IPS DF 4.7 (cell line): ENCODE measurements around the gene BCAS3.

Source experiments
- DNase-seq: peaks from one replicate; pipeline ENCODE4 v3.0.0-alpha.2; 2013; ENCODE audit warnings: low spot score; ENCODE audit errors: extremely low read depth

The BCAS3 gene

DNA sequence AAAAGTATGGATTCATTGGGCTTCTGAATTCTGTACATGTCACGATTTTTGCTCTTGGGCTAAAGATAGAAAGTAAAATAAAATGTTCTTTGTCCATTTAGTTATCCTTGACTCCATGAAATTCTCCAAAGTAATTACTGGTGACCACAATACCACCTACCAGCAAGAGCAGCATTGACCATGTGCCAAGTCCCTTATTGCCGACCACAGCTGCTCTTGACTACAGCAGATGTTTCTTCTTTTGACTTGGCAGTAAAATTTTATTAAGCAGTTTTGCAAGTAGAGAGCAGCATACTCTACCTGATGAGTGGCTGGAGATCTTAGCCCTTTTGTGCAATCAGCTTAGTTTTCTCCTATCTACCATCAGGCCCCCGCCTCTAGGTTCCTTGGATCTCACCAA lies 569.8 kb downstream of the BCAS3 start:
- no peak for DNase-seq

DNA sequence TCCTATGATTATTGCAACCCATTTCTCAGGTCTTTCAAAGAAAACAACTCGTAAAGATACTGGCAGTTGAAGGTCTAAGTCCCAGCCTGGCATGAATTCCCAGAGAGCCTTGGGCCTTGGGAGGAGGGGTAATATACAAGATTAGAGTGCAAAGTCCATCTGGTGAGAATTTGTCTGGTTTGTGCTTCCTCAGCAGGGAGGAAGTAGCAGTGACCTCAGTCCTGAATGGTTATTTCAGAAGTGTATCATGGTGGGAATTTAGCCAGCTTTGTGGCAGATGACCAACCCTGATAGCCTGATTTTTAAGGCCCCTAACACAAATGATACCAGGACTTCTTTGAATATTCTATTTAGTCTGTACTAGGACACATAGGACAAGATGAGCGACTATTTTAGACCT lies 570.7 kb downstream of the BCAS3 start:
- DNase-seq: no peak

DNA sequence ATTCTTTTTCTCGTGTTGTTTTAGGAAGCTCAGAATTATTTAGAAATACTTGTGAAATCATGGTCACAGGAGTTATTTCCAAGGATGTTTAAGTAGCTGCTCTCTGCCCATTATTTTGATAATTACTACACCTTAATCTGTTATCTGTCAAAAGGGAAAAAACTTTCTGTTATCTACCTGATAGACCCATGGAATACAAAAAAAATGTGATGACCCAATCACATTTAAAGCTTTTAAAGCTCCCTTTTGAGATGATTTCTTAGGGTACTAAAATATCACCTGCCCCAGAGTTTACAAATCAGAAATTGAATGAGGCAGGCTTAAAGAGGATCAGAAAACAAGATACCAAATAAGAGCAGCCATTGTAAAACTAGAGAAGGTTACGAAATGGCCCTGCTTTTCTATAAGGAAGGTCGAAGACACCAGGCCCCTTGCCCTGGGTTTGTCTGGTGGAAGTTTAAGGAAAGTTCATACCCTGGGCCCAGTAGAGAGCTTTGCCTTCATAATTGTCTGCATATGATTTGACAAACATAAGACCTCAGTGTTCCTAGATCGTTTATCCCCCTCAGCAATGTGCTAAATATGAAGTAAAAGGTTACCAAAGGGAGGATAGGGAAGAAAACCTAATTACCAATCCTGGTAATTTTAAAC lies 572.1 kb downstream of the BCAS3 start:
- DNase-seq: no peak

DNA sequence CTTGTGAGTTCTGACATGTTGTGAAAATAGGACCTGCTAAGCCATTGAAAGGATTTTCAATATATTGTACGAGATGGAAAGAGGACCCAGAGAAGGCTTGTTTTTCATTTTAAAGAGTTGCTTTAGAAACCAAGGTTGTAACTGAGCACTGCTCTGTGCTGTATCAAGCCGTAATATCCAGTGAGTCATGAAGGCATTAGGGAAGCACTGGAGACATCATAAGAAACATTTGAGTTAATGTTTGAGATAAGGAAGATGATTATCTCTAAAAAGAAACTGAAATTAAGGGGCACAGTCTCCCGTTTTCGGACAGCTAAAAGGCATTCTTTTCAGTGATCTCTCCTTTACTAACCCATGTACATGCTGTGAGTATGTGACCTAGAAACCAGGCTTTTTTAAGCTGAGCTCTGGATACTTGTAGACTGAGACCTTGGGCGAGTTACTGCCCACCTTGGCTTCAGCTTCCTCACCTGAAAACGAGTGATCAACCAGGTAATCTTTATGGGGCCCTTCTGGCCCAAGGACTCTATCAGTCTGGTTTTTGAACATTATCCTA lies 572.8 kb downstream of the BCAS3 start:
- no peak for DNase-seq

DNA sequence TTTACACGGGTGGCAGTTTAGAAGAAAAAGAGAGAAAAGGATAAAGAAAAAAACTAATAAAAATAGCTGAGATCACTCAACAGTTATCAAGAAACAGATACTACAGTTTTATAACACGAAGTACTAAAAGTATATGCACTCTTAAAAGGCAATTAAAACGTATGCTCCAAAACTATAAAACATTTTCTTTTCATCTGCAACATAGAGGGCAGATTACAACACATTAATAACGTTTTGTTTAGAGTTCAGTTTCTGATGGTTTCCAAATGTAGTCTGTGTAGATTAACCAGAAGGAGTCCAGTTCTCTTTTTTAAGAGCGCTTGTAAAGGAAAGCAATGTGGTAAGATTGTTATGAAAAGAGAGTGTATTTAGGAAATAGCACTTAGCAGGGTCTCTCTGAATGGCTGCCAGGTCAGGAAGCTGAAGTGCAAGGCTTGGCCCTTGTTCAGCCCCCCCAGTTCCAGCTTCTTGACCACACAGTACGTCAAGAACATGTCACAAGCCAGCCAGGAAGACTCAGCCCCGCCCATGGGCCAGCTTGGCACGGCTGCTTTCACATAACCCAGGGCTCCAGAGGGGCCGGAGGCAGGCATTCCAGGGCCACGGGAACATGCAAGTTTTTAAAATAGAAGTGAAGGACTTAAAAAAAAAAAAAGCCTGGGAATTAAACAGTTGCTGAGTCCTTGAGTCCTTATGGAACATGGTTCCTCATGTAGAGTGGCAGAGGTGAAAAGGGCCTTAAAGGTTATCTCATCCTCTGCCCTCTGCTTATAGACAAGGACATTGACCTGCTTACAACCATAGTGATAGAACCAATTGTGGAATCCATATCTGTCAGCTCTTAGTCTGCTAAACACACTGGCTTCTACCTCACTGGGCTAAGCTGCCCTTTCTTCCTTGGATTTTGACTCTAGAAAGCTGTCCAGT lies 574.6 kb downstream of the BCAS3 start:
- DNase-seq: no peak

DNA sequence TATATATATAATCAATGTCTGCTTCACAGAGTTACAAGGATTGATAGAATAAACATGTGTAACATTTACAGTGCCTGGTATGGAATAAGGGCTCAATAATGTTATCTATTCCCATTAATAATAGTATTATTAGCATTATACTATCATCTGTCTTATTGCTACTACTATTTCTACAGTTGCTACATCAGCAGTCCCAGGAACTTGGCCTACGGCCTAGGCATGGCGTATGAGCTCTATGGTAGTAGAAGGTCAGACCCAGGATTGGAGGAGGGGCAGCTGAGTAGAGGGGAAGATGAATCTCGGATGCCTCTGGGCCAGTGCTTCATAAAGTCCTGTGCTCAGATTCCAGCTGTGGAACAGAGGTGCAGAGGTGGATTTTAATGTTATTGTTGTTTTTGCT lies 575.7 kb downstream of the BCAS3 start:
- DNase-seq: no peak

DNA sequence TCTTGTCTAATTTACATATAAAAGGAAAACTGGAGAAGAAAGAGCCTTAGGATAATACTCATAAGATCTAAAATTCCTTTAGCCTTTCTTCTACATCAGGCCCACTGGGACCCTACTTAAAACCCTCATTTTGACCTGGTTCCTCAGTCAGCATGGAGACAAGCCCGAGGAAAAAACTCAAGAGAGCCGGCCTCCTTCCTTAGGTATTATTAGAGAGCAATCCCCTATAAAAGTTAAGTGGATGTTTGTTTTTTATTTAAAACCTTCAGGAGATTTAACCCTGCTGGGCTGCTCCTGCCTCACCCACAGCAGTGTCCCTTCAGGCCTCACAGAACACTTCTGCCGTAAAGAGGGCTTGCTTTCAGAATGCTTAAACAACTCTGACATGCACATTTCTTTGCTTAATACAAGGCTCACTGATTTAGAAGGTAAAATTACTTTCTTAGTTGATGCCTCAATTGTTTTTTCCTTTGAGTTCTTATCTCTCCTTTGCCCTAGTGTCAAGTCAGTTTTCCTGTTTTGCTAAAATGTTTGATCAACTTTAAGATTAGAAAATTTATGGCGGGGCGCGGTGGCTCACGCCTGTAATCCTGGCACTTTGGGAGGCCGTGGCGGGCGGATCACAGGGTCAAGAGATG lies 576.4 kb downstream of the BCAS3 start:
- DNase-seq: no peak

DNA sequence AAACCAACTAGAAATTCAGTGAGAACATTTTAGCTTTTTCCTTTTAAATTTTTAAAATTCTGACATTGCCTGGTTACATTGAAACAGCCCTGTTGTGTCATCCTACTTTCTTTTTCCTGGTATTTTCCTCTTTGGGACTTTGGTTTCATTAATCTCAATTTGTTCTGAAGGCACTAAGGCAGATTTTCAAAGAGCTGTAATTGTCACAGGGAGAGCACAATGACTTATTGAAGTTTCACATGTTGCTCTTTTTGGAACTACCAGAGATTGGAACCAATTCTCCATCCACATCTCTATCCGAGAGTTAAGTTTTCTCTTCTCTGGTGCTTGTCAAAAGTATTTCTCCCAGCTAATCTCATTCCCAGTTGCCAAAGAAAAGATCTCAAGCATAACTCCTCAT lies 577.3 kb downstream of the BCAS3 start:
- no peak for DNase-seq

DNA sequence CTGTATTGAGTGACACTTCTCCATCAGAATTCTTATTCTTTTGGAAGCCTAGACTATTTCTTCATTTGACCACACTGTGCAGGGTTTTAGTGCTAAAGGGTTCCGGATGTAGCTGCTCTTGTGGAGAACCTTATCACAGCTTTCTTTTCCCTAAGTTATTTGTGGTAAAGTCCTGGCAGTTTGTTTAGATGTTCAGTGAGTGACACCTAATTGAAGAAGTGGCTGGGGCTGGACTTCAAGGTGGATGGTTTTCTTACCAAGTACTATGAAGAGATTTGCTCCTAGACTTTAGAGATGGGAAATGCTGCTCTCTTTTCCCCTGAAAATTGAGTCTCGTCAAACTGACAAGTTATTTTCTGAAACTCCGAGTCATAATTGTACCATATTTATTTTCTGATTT lies 578.0 kb downstream of the BCAS3 start:
- DNase-seq: no peak

DNA sequence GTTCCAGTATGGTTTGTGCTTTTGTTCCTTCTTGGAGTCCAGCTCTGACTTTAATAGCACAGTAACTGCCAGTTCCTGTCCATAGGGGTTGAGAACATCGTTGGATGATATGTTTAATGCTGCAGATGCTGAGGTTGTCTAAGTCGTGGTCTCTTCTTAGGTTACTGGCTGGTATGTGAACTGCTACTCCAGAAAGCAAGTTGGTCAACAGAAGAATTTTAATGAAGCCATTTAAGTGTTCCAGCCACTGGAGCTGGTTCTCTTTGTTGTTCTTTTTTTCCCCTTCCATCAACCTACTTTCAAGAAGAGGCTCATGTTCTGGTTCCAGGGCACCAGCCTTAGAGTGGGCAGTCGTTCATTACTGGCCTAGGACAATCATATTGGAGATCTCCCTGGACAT lies 581.7 kb downstream of the BCAS3 start:
- no peak for DNase-seq

DNA sequence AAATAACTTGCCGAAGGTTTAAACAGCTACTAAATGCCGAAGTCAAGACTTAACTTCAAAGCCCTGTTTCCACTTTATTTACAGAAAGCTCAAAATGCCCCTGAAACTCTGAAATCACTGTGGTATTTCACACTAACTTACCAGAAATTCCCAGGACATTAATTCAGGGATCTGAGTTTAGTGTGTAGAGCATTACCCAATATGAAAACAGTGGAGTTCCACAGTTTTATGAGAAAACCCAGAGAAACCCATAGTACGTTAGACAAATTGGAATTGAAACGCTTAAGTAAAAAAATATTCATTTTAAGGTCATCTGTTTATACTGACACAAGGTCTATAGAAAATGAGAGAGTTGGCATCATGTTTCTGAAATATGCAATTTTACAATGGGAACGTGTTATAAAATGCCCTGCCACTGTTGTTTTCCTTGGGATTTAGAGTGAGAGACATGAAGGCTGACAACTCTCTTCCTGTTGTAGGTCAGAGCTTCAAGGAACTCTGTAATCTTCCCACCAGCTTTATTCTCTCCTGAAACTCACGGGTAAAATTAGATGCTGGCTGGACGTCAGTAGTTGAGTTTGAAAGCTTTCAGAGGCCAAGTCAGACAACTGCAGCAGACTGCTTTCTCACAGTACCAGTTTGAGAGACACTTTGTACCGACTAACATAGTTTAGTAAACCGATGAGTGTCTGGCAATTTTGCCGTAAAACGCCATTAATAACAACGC lies 582.6 kb downstream of the BCAS3 start:
- no peak for DNase-seq

DNA sequence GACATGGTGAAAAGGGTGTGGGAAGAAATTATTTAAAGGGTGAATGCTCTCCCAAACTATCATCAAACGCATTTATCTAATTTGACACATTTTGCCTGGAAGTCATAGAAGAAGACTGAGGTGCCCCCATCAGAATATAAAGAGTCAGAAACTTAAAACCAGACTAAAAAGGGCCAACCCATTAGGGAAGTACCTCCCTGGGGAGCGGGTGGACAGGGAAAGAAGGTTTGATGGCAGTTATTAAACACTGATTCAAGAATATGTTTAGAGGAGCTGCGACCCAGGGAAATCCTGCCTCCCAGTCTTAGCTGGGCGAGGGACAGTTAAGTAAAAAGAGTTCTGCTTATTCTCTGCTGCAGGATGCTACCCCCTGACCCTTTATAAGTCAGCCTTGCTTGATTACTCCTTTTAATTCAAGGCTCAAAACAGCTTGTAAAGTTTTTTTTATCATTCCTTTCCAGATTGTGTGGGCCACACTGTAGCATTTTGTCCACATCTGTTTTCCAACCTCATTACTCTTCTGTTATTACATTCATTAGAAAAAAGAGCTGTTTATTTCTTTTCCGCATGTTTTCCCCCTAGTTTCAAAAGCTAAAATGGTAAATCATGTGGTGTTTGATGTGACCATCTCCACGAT lies 583.5 kb downstream of the BCAS3 start:
- no peak for DNase-seq

DNA sequence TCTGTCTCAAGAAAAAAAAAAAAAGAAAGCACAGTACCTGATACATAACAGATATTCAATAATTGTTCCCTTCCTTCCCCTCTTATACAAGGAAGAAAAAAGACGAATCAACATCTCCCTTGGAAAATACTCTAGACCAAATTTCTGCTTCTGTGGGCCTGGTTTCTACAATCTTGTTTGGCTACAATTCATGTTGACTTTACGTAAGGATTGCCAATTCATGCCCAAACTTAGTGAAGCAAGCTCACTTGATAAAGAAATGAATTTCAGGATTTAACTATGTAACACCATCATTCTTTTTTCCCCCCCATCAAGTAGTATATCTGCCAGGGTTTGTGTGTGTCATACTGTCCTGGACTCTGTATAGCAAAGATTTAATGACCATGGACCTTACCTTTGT lies 587.7 kb downstream of the BCAS3 start:
- DNase-seq: no peak

DNA sequence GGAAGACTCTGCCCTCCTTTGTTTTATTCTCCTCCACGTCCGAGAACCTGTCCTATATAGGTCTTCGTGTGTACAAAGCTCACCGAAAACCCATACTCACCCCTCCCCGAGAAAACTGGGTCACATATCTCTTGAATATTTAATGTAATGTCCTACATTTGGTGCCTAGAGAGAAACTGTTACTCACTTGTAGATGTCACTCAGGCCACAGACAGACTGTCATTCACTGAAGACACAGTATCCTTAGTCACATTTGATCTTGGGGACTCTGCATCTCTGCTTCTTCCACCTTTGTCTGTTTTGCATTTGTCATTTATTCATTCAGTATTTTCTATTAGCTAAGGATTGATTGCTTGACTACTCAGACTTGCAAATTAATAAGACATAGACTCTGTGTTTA lies 590.2 kb downstream of the BCAS3 start:
- no peak for DNase-seq

DNA sequence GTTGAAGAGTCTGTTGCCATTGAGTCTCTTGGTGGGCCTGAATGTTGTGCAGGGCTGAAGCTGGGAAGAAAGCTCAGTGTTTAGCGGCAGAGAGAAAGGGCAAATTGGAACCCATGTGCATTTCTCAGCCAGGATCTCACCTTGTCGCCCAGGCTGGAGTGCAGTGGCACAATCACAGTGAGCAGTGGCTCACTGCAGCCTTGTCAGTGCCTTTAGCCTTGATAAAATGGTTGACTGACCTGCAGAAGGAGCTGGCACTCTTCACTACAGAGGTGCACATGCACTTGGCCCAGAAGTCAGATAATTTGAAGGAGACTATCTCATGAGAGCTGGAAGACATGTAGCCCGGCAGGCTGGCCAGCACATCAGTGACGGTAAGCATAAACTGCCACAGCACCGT lies 597.7 kb downstream of the BCAS3 start:
- no peak for DNase-seq

DNA sequence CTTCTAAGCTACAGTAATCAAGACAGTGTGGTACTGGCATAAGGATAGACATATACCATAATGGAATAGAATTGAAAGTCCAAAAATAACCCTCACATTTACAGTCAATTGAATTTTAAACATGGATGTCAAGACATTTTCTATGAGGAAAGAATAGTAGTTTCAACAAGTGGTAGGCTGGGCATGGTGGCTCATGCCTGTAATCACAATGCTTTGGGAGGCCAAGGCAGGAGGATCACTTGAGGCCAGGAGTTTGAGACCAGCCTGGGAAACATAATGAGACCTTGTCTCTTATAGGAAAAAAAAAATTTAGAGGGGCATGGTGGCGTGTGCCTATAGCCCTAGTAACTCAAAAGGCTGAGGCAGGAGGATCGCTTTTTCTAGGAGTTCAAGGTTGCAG lies 599.2 kb downstream of the BCAS3 start:
- no peak for DNase-seq

DNA sequence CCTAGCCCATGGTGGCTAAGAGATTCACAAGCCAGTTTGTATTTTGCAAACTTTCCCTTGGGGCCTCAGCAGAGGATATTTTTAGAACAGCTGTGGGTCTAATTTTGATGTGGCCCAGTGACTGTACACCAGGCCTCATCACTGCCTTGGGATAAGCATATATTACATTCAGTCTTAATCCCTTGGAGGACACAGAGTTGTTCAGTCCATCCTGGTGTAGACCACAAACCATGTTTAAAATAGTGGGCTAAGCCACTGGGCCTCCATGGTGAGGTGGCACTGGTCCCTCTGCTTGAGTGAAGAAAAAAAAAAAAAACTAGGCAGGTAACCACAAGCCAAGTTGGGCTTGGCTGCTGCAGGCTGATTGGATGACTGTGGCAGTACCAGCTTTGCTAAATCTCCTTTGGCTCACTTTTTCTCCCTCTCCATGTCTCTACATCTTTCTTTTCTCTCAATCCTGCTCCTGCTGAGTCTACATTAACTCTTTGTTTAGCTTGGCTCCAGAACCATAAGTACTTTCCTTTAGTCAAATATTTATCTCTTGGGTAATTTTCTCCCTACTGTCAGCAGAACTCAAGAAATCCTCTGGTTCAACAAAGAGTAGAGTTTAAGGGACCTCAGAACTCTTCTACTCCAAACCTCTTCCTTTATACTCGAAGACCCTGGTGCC lies 602.0 kb downstream of the BCAS3 start:
- DNase-seq: no peak

DNA sequence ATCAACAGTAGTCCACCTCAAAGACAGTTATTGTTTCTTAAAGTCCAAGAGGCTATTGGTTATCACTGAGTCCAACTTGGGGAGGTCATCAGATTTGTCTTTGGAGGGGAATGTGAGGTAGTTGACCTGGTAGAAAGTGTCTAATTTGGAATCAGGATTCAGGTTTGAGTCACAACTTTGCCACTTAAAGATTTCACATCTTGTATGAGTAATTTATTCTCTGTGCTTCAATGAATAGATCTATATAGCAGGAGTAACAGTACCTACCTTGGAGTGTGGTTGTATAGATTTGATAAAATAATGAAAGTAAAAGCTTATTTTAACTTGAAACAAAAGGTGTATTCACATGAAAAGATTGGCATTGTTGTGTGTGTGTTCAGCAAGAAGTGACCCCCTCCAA lies 602.7 kb downstream of the BCAS3 start:
- no peak for DNase-seq

DNA sequence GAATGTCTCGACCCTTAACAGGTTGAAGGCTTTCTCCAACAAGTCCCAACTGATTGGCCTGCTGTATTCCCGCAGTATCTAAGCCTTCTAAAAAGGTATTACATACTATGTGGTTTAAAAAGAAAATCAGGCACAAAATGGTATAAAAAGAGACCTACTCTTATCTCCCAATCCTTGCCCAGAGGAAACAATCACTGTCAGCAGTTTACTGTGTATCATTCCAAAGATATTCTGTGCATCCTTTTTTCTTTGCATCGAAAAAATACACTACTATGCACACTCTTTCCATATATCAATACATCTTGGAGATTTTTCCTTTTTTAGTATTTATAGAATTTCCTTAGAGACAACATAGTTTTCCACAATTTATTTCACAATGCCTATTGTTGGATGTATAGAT lies 603.2 kb downstream of the BCAS3 start:
- DNase-seq: no peak

DNA sequence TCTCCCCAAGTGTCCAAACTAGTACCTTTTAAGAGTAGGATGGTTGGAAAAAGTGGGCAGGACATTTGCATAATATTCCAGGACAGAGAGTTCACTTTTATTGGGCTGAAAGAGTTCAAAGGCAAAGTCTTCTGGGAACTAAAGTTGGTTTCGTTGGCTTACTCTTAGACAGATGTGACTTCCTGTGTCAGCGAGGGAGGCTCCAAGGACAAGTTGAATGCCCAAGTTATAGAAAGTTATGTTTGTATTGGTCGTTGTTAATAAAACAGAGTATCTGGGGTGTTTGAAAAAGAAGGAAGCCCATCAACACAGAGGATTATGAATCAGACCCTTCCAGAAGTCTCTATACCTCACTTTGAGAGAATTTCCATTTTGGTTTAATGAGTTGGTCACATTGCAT lies 604.7 kb downstream of the BCAS3 start:
- DNase-seq: no peak

DNA sequence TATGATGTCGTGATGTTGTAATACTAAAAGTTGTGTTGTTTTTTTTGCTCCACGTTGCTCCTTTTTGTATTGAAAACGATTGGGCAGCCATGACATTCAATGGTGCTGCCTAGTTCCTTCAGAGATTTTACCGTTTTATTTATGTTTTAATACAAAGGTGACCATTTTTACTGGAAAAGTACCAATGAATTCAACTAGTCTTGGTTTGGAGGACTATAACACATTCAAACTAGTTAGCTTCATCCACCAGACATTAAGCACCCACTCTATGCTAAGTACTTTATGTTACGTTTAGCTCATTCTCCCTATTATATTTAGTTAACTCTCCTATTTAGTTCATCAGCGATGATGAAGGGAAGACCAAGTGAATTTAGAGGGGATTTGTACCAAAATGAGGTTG lies 605.4 kb downstream of the BCAS3 start:
- no peak for DNase-seq
